GM12874 (cell line): ENCODE results near the gene HEPACAM.

Experiments
- TF ChIP-seq, protein P1 (sequence below): IDR thresholded peaks from 2 replicates; pipeline ENCODE4 v1.5.1; 2011; ENCODE audit warnings: low read depth, mild to moderate bottlenecking, control low read depth, low read length, moderate library complexity; ENCODE audit not compliant: insufficient read depth

HEPACAM gene

GRCh38 chr11:124893781-124894401 is 42.0 kb downstream of the HEPACAM start:
- TF ChIP-seq, protein P1, sequence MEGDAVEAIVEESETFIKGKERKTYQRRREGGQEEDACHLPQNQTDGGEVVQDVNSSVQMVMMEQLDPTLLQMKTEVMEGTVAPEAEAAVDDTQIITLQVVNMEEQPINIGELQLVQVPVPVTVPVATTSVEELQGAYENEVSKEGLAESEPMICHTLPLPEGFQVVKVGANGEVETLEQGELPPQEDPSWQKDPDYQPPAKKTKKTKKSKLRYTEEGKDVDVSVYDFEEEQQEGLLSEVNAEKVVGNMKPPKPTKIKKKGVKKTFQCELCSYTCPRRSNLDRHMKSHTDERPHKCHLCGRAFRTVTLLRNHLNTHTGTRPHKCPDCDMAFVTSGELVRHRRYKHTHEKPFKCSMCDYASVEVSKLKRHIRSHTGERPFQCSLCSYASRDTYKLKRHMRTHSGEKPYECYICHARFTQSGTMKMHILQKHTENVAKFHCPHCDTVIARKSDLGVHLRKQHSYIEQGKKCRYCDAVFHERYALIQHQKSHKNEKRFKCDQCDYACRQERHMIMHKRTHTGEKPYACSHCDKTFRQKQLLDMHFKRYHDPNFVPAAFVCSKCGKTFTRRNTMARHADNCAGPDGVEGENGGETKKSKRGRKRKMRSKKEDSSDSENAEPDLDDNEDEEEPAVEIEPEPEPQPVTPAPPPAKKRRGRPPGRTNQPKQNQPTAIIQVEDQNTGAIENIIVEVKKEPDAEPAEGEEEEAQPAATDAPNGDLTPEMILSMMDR: no peak

- TF ChIP-seq, protein P1: no peak
Measured at GRCh38 chr11:124892750-124893454, 42.9 kb downstream of the HEPACAM start.

- TF ChIP-seq, protein P1: no peak
Measured at GRCh38 chr11:124892146-124892545, 43.7 kb downstream of the HEPACAM start.

GRCh38 chr11:124891373-124891861 is 44.4 kb downstream of the HEPACAM start:
- TF ChIP-seq, protein P1: no peak

DNA sequence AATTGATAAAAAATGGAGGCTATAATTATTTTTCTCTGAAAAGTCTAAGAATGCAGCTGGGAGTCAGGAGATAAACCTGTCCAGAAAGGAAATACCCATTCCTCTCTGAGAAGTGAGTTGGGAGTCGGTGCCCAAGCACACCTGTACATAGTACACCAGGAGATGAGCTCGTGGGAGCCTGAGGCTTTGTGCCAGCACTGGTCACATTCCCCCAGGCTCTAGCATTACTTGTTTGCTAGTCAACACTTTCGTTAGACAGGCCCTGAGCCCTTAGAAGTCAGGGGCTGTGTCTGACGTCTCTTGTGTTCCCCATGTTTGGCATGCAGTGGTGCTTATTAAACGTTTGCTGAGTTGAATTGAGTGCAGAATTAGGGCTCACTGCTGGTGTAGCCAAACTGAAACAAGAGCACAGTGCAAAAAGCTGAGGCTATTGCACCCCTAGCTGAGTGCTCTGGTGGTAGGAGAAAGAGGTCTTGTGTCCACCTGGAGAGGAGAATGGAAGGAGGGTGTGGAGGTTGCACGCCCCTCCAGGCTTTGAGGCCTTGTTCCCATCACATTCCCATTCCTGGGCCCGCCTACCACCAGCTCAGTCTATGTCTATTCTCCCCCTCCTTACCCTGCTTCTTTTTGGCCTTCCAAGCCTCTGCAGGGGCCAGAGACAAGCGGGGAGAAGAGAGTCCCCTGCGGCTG is 45.0 kb downstream of the HEPACAM start:
- TF ChIP-seq, protein P1: no peak

- TF ChIP-seq, protein P1: no peak
Measured at GRCh38 chr11:124890151-124890550, 45.7 kb downstream of the HEPACAM start.

- TF ChIP-seq, protein P1: no peak
Measured at GRCh38 chr11:124889191-124890091, 46.4 kb downstream of the HEPACAM start.
